Adrenal gland (tissue), 5 donors: Measurements from ENCODE around the gene ZNF652.

Source experiments
- POLR2A ChIP-seq, 2 donors: fragments of 450-650 bp; IDR thresholded peaks; one replicate each; pipeline ENCODE4 v1.6.1; 2017; ENCODE audit warnings: antibody characterized with exemption in 2 of 2, mild to moderate bottlenecking in 2 of 2, moderate library complexity in 1 of 2
- TF ChIP-seq, protein P1 (sequence below), 6 experiments: fragments of 450-650 bp in 4 of 6; fragments of 200-600 bp in 2 of 6; sonication (generic) in 1 of 6; IDR thresholded peaks; 1 replicate in 5 of 6; 2 replicates in 1 of 6; pipeline versions ENCODE4 v1.5.1 to v1.8.0; 2016 to 2021; ENCODE audit warnings: antibody characterized with exemption in 6 of 6, mild to moderate bottlenecking in 2 of 6, moderate library complexity in 1 of 6
- donor health status: DM: no; HTN: no; CAD: no.

DNA sequence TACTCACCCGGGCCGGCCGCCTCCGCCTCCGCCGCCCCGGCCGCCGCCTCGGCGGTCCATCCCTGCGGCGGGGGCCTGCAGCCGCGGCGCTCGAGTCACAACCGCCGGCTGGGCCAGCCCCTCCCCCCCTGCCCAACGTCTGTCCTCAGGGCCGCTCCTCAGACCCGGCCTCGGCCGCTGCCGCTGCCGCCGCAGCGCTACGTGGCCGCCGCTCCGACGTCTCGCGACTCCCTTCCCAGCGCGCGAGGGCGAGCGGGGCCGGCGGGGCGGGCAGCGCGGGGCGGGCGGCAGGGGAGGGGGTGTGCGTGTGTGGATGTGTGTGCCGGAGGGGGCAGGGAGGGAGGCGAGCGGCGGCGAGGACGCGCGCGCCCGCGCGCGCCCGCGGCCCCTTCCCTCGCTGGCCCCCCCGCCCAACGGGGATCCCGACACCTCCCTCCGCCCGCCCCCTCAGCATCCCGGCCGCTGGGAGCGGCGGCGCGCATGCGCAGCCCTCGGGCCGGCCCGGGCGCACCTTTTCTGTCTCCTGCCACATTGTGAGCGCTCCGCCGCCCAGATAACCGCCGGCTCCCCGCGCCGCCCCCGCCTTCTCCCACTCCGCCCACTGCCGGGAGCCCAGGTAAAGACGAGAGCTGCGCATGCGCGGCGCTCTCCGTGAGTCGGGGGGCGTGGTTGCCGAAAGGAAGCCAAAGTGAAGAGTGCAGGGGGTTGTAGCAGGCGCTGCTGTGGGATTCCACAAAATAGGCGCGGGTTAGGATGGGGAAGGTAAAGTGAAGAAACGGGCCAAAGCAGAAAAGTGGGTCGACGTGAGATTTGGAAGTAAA is at the start of gene ZNF652:
- TF ChIP-seq POLR2A (IDR thresholded peaks at IDR 0.05): peak; percentile 47 to 61
- TF ChIP-seq, protein P1, sequence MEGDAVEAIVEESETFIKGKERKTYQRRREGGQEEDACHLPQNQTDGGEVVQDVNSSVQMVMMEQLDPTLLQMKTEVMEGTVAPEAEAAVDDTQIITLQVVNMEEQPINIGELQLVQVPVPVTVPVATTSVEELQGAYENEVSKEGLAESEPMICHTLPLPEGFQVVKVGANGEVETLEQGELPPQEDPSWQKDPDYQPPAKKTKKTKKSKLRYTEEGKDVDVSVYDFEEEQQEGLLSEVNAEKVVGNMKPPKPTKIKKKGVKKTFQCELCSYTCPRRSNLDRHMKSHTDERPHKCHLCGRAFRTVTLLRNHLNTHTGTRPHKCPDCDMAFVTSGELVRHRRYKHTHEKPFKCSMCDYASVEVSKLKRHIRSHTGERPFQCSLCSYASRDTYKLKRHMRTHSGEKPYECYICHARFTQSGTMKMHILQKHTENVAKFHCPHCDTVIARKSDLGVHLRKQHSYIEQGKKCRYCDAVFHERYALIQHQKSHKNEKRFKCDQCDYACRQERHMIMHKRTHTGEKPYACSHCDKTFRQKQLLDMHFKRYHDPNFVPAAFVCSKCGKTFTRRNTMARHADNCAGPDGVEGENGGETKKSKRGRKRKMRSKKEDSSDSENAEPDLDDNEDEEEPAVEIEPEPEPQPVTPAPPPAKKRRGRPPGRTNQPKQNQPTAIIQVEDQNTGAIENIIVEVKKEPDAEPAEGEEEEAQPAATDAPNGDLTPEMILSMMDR (IDR thresholded peaks at IDR 0.05): peak in 1 of 6 experiments; percentile 7
